Muscle of back (tissue), 11 donors: ENCODE measurements around the gene TMEM72. TPM values are rescaled to one million over a fixed set of nuclear protein-coding genes. Genes with fewer than 3 reads are reported as not detected.
A peak's percentile ranks its signal among the peaks of the same experiment; 100 is the strongest.

Experiments used
- DNase-seq, 3 donors: peaks; one replicate each; pipeline versions ENCODE4 v3.0.0 to v3.0.0-alpha.2; 2013
- polyA plus RNA-seq, 10 donors: library from polyadenylated mRNA; unstranded; fragments of 120-200 nt; gene quantifications; one replicate each; pipeline ENCODE4 v1.2.1, GENCODE V29; 2013; ENCODE audit not compliant: insufficient read length in 10 of 10

TMEM72 gene
- polyA plus RNA-seq, 10 donors = 0.04 to 0.12 (median 0.07) TPM; not detected in 6

DNA sequence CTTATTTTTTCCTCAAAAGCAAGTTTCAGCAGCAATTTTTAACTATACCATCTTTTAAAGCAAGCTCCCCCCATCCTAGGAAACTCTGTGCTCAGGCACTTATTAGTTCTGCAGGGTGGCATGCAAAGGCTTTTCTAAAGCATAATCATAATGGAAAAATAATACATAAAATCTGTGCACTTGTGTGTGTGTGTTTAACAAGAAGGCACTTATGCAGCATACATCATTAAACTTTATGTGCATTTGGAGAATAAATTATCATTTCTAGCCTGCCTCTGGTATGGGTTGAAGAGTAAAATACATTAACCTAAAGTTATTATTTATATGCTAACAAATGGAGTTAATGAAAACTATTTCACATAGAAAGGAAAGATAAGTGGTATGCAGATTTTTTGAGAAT is 42.9 kb downstream of the TMEM72 start:
- no peak for DNase-seq

DNA sequence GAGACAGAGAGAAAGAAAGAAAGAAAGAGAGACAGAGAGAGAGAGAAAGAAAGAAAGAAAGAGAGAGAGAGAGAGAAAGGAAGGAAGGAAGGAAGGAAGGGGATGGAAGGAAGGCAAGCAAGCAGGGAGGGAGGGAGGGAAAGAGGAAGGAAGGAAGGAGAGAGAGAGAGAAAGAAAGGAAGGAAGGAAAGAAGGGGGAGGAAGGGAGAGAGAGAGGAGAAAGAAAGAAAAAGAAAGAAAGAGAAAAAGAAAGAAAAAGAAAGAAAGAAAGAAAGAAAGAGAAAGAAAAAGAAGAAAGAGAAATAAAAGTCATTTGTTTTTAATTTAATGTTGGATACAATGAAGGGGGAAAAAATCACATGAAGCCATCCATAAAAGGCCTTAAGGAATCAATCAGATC is 43.8 kb downstream of the TMEM72 start:
- no peak for DNase-seq

DNA sequence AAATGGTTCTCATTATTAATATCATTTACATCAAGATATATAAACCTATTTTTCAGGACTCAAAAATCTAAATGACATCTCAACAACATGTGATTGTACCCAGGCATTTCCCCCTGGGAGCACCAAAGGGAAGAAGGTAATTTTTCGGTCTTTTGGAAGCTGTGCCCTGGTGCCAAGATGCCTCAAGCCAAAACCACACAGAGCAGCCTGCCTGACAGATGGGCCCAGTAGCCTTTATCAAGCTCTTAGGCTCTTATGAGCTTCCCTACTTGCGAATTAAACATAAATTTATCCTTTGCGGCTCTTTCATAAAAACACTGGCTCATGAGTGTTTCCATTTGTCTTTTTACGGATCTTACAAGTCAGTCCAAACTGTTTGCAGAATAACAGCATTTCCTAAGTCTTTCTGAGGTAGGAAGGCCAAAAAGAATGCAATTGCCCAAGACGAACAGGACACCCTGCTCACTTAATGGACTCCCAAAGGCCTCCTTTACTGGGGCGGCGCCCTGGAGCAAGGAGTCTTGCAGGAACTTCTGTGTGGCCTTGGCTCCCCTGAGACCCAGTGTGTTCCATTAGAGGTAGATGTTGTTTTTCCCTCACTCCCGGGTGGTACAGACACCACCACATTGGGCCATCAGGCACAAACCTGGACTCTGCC is 44.4 kb downstream of the TMEM72 start:
- peak in 1 of 3 donors; percentile 1 for DNase-seq

- no peak for DNase-seq
These were observed 45.1 kb downstream of the TMEM72 start for GRCh38 chr10:44956226-44956625.

DNA sequence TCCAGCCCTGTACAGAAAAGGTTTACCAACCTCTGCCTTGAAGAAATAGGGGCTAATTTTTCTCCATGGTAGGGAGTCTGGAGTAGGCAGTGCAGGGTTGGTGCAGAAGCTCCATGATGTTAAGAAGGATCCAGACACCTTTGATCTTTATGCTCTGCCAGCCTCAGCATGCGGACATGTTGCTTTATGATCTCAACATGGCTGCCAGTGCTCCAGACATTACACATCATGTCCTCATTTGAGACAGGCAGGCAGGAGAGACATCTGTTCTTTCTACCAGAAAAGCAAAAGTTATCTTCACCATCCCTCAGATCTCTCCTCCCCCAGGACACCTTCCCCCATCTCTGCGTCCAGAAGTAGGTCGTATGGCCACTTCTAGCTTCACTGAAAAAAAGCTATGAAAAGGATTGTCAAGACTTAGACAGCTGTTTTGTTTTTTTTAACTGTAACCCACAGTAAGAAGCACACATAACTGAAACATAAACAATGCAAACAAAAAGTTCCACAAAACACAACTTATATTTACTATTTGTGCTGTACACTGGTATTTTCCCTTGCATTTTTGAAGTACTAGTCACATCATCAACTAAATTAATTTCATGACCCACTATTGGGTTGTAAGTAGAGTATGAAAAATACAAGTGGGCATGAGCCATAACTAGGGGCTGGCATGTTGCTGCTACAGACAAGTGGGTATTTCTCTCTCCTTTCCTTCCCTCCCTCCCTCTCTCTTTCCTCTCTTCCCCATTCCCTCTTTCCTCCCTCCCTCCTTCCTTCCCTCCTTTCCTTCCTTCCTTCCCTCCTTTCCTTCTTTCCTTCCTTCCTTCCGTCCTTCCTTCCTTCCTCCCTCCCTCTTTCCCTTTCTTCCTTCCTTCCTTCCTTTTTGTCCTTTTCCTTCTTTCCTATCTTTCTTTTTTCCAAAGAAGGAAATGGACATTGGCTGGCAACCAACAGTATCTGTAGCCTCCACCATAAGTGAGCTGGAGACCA is 45.9 kb downstream of the TMEM72 start:
- peak in 1 of 3 donors; percentile 1 for DNase-seq

DNA sequence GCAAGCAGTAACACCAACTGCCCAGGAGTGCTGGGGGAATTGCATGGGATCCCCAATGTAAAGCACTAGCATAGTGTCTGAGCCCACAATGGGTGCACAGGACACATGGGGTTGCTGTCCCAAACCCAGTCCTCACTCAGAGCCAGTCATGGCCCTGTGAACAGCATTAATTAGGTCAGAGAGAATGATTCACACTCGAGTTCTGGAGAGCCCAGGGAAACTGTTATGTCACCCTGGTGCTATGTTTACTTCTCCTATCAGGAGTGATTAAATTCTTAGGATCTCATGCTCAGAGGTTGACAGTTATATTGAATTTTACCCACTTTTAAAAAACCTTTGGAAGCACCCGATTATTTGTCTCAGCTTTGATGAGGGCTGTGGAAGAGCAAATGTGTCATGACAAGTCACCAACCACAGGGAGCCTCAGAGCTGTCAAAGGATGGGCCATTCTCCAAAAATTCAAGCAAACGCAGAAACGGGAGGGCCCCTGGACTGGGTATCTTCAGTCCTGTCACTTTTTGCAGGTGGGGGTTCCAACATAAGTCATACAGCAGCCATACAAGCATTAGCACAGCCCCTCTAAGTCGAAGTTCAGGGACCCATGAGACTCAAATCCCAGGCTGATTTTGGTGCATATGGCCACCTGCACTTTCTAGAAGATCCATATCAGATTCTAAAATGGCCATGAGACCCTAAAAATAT is 47.2 kb downstream of the TMEM72 start:
- peak in 1 of 3 donors; percentile 17 for DNase-seq

GRCh38 chr10:44958898-44959246 is 47.7 kb downstream of the TMEM72 start:
- DNase-seq = no peak

DNA sequence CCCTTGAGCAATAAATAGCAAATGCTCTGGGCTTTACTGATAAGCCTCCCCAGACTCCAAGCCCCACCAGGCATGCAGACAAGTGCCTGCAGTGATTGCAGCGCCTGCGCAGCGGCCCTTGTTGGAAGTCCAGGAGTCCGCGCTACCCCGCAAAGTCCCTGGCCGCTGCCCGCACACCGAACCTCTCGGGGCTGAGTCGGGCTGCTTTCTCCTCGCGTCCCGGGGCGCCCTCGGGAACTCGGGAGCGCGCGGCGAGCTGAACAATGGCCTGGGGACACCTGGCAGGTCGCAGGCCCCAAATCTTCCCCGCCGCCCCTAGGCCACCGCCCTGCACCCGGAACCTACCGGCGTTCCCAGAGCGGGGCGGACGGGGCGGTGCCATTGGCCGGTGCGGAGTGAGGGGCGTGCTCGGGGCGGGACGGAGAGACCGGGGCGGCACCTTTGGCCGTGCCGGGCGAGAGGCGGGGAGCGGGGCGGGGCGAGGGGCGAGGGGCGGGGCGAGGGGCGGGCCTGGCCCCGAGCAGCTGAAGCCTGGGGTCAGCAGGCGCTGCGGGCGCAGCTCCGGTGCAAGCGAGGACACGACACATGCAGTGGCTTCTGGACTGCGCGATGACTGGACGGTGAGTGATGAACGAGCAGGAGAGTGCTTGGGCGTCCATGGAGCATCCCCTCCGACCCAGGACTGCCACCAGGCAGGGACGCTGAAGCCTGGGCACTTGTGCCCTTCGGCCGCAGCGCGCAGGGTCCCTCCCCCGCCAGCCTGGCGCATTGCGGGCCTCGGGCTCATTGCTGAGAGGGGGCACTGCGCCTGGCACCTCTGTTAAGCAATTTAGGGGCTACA is 48.3 kb downstream of the TMEM72 start, which contains the start of gene RASSF4:
Gene RASSF4, plus strand, starts transcription at position 556 of the 841 bp plus-strand sequence. CDS start 10,401 bp downstream, outside the sequence.
- peak; percentile 81 to 93 (median 83) for DNase-seq

DNA sequence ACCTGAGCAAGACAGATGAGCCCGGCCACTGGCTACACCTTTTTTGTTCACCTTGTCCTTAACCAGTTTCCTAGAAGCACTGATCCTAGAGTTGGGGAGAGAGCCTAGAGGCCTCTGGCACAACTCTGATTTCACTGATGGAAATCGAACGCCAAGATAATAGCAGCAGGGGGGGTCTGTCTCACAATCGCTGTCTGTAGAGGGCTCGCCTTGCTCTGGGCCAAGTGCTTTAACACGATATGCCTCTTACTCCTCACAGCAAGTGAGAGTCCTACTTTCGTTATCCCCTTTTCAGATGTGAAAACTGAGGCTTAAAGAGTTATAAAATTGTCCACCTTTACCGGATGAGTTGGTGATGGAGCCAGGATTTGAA is 48.9 kb downstream of the TMEM72 start:
- DNase-seq = no peak

DNA sequence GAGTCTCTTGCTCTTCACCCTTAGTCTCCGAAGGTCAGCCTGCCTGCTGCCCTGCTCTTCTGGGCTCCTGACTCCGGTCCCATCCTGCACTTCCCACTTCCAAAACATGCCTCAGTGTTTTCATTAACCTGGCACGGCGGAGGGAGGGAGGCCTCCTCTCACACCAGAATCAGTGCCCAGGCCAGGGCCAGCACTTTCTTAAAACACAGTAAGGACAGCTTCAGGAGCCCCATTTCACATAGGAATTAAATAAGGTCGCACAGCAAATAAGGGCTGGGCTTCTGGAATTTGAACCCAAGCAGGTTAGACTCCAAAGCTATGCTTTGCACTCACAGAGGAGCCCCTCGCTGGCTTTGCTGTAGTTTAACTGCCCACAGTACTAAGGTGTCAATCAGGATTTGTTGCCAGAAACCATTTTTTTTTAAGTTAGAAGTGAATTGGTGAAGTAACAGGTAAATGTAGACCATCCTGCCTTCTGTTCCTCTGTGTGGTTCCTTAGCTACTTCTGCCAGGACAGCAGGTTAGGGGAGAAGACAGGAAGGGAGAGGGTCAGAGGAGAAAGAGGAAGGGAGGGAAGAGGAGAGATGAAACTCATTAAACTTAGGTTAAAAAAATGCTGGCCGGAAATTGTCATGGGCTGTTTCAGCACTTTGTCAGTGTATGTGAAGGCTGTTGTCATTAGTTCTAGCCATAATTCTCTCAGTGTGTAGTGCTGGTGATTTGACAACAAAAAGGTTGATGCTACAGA is 49.5 kb downstream of the TMEM72 start:
- peak in 1 of 3 donors; percentile 8 for DNase-seq

GRCh38 chr10:44961230-44961571 is 50.1 kb downstream of the TMEM72 start:
- DNase-seq = peak in 1 of 3 donors; percentile 8

DNA sequence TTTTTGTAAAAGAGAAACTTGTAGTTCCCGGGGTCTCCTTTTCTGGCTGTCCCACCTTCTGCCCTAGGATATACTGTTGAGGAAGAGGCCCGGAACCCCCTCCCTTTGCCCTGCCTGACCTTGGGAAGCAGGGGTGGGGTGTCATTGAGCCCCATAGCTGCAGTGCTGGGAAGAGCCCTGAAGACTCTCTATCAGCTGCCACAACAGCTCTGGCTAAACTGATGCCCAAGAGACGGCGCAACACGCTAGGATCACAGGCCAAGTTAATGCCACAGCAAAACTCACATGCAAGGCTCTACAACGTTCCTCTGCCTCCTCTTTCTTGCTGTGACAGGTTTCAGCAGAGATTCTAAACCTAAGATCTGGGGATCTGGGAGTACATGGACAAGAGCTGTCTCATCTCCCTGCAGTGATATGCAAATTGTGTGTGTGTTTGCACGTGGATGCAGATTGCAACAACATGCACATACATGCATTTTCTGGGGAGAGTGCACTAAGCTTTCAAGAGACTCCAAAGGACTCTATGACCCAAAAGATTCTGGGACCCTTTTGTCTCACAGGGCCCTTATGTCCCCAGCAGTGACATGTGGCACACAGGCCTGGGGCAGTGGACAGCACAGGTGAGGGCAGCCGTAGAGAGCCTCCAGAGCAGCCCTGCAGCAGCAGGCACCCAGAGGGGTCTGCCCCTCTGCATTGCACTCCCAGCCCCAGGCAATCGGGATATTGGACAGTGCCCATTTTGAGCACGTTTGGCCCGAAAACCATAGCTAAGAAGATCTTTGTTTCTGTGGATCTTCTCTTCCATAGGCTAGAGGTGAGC is 51.0 kb downstream of the TMEM72 start:
- peak in 1 of 3 donors; percentile 13 for DNase-seq

DNA sequence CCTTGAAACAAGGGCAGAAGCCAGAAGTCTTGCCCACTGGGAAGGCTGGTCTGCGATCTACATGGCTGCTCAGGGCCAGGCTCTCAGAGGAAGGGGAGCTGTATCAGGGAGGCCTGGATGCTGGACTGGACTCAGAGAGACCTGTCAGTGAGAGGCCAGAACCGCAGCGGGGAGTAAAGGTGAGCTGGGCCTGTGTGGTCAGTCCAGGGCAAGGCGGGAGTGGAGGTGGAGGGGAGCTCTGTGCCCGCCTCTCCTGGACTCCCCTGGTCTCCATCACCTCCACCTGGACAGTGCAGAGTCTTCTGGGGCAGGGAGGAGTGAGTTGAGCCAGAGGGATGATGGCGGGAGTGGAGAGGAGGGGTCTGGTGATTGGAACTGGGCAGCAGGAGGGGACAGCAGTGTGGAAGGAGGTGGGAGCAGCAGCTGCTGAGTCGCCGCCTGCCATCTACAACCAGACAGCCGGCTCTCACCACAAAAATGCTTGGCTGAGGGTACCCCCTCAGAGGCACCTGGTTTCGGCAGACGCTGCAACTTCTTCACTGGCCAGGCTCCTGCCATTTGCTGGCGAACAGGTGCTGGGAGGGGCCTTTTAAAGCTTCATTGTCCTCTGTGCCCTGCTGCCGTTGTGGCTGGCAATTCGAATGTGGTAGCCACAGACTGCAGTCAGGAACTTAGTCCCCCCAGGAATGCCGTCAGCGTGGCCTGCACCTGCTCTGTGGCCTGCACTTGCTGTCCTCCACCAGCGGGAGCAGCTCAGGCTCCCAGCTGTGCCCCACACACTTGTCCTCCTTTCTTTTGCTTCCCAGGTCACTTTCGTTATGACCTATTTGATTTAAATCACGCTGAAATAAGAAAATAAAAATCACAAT is 52.0 kb downstream of the TMEM72 start:
- peak in 2 of 3 donors; percentile 53 to 70 for DNase-seq

DNA sequence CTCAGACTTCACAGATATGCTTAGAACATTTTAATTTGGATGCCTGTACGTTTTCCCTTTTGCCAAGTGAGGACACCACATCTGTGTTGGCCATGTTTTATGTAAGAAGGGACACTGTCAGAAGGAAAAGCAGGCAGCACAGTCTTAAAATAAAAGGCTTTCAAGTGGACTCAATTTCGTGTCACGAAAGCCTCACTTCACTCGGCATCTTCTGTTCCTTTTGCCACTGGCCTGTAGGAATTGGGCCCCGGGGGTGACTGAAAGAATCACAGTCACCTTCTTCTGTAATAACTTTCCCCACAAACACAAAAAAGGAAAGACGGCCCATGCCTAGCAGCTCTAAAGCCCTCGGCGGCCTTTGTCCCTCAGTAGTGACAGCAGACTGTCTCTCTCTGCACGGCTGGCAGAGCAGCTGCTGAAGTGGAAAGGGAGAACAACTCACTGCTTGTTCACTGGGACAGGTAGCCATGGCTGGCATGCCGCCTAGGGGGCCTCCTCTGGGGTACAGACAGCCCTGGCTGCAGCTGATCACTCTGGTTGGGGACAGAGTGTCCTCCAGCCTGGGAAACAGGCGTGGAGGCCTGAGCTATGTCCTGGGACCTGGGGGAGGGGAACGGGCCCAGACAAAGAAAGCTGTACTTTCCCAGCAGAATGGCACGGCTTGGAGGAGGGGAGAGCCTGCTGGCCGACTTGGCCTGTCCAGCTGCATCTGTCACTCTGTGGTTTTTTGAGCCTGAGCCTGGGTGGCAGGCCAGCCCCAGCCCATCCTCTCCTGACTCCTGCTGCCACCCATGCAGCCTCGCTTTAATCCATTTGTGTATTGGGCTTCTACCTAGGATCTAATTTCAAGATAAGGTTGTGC is 52.9 kb downstream of the TMEM72 start:
- DNase-seq = peak; percentile 71 to 83 (median 79)

DNA sequence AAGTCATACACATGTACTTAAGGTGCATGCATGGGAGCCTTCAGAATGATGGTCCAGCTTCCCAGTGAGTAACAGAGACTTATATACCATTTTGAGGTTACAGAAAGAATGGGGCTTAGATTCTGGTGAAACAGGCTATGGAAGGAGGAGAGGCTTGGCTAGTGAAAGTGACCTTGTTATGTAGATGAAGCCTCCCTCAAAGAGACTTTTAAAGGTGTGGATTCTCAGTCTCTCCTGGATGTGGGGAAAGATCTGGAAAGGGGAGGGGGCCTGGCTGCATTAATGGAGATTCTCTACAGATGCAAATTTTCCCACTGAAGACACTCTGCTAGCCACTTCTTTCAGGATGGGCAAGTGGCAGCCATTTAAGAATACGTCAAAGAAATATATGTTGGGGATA is 54.0 kb downstream of the TMEM72 start:
- peak in 1 of 3 donors; percentile 1 for DNase-seq

DNA sequence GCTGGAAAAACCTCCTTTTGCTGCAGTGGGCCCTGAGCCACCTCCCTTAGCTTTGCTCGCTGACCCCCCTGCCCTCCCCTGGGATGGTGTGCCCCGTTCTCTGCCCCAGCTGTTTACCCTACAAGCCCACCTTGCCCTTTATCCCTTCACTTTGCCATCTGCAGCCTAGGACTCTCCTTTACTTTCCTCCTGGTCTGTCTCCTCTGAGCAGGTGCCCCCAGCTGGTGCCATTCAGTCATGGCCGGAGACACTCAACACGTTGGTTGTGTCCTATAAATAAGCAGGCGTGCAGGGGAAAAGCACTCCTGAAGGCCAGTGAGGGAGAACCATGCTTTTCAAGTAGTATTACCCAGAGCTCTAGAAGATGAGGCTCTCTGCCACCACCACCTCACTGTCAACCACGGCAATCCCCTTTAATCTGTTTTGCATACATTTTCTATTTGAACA is 54.5 kb downstream of the TMEM72 start:
- no peak for DNase-seq

DNA sequence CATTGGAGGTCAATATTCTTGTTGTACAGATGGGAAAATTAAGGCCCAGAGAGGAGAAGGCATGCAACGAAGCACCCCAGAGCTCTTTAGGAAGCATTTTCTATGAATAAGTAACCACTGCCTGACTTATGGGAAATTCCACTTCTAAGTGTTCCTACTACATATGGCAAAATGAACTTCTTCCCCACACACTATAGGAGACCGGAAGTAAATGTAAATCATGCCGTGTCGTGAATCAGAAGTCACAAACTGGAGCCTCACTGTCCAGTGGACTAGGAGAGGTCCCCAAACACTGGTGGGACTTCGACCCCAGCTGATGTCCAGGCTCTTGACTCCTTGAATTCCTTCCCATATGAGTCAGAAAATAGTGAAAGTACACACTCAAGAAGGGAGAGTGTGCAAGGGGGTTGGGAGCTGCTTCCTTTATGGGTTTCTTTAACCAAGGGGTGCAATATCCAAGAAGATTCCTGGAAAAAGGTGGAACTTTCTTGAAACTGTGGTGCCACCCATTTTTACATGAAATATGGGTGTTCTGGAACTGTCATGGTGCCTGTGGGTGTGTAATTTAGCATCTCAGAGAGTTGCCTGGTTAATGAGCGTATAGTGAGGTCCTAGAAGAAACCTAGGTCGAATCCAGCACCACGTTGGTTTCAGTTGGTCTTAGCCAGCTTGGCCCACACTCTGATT is 55.1 kb downstream of the TMEM72 start:
- no peak for DNase-seq
